Umbilical cord (tissue), 1 donor: ENCODE measurements around the gene GPR45. TPM values are rescaled to one million over a fixed set of nuclear protein-coding genes. Genes with fewer than 3 reads are reported as not detected.

Experiments
- total RNA-seq: library from RNA; depleted of rRNA; stranded (reverse); fragments of >200 nt; gene quantifications from one replicate; pipeline ENCODE4 v1.2.3, GENCODE V29; 2014; ENCODE audit warnings: low replicate concordance; ENCODE audit not compliant: insufficient read depth

The GPR45 gene
- total RNA-seq, 1 donor from 2014 or later: not detected

Other genes with a start within 250 kb of the GPR45 start
- gene MRPS9, start 203.7 kb upstream of the GPR45 start, total RNA-seq: 2.4 TPM
- gene TGFBRAP1, start 88.0 kb downstream of the GPR45 start, total RNA-seq: 20.5 TPM
- gene C2orf49, start 95.8 kb downstream of the GPR45 start, total RNA-seq: 23.8 TPM
- gene FHL2, start 157.3 kb downstream of the GPR45 start, total RNA-seq: 64.0 TPM